Measurements from ENCODE around the gene POC1B.

The POC1B gene

DNA sequence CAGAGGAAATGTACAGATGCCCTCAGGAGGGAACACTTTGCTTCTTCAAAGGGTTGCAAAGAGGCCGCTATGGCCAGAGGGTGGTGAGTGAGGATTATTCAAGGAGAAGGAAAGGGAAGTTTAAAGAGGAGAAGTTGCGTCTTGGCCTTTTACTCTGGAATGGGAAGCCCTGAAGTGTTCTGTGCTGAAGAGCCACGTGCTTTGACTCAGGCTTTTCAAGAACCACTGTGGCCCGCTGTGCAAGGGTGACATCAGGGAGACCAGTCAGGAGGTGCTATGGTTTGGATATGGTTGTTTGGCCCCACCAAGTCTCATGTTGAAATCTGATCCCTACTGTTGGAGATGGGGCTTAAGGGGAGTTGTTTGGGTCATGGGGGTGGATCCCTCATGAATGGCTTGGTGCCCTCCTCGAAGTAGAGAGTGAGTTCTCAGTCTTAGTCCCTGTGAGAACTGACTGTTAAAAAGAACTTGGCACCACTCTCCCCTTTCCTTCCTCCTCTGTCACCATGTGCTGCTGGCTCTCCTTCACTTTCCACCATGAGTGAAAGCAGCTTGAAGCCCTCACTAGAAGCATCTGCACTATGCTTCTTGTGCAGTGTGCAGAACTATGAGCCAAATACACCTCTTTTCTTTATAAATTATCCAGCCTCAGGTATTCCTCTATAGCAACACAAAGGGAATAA, 107.5 kb downstream of the POC1B start:
- DNase-seq (ENCODE audit: low spot score), result no peak

DNA sequence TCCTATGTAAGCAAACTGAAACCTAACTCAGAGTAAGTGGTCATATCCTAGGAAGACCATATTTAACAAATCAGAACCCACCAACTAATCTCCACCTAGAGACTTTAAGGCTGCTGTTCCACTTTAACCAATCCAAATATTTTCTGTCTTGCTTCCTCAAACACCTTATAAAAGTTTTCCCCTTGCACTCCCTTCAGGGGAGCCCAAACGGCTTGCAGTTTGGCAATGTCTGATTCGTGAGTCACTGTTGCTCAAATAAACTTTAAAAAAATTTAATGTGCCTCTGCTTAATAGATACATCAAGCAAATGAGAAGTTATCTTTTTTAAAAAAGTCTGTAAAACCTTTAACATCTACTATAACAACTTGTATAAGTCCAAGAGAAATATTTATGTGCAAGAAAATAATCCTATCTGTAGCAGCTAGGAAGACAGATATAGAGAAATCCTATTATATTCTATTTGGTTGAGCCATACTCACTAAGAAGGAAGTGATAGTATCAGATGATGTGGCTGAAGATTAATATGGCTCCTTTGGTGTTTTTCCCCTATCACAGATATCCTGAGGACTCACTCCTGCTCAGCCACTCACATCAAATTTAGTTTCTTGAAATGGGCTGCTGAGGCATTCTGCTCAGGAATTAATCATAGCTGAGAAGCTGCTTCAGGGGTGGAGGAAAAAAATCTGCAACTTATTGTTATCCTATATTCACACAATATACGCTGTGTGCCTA, 108.4 kb downstream of the POC1B start:
- no peak for DNase-seq (ENCODE audit: low spot score)

DNA sequence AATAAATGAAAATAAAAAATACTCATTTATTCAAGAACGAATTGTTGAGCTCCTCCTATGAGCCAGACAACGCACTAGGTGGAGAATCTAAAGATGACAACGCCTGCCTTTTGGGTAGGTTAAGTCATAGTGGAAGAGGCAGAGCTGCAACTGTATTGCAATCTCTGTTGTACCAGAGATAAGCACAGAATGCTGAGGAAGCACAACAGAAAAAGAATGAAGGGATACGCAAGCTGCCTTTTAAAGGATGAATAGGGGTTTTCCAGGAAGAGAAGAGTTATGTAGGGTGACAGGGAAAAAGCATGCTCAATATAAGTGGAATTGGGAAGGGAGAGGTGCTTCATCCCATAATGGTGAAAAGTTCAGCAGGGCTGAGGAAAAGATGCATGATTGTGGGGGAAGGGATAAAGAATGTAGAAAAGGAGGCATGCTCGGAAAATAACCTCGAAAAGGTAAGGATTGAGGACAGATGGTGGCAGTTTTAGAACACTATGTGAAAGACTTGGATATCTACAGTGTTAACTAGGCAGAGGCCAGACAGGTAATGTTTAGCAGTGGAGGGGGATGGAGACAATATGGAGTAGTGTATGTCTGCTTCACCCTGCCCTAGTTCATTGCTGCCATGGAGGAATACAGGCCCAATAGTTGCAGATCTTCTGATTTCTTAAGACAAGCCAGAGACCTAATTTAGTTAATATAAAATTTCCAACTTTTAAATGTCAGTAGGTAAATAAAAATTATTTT, 109.6 kb downstream of the POC1B start:
- no peak for DNase-seq (ENCODE audit: low spot score)

DNA sequence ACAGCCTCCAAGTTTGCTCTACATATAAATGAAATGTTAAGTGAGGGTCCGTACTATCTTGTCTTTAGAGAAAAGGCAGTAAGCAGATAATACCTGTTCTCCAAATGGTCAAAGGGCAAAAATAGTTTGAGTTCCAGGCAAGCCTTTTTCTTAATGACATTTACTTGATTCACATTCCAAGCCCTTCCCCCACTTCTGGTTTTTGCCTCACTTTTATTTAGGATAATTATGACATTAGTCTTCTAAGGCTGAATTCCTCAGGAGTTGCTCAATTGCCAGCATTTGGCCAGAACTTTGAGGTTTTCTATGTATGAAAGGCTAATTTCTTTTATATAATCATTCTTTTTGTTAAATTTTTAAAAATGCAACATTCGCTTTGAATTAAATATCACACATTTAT, 111.0 kb downstream of the POC1B start:
- DNase-seq (ENCODE audit: low spot score), result no peak

DNA sequence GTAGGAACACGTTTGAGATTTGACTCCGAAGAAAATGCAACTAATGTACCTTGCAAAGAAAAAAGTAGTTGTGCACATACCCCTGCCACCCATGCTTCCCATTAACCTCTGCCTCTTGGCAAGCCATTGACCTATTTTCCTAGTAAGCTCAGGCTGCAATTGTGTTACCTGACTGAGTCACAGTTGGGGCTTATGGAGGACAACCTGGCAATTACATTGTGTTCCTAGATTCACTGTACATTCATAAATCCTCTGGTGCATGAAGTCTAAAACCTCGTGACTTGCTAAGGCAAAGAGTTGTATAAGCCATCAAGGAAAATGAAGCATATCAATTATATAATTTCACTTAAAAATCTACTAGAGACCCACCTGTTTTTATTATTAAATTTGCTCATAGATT, 111.5 kb downstream of the POC1B start:
- DNase-seq (ENCODE audit: low spot score), result no peak

DNA sequence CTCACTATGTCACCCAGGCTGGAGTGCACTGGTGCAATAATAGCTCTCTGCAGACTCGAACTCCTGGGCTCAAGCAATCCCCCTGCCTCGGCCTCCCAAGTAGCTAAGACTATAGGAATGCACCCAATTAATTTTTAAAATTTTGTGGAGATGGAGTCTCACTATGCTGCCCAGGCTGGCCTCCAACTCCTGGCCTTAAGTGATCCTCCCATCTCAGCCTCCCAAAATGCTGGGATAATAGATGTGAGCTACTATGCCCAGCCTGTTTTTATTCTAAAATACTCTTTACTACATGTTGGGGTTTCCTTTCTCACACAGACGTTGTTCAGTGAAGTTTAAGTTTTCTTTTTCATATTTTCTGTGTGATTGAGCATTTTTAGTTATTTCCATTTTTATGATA, 112.6 kb downstream of the POC1B start:
- no peak for DNase-seq (ENCODE audit: low spot score)

DNA sequence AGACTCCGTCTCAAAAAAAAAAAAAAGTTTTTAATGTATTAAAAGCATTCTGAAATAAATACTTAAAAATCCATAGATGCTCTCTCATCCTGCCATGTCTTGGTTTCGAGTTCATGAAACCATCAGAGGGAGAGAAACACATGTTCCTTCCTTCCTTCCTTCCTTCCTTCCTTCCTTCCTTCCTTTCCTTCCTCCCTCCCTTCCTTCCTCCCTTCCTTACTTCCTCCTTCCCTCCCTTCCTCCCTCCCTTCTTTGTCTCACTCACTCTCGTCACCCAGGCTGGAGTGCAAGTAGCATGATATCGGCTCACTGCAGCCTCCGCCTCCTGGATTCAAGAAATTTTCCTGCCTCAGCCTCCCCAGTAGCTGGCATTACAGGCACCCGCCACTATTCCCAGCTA, 113.2 kb downstream of the POC1B start:
- DNase-seq (ENCODE audit: low spot score), result no peak

DNA sequence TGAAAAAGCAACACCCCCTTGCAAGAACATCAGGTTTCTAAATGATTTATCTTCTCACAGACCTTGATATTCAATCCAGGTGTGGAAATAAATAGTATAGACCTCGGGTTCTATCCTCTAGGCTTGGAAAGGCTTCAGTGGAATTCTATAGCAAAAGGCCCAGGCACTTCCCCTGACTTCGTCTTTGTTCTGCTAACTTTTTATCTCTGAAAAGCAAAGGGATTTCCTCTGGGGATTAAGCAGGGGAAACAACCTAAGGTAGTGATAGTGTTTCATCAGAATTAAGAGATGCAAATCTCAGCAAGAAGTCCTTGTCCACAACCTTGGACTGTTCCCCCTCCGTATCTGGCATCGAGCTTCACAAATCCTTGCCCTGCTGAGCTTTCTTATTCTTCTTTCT, 114.0 kb downstream of the POC1B start:
- no peak for DNase-seq (ENCODE audit: low spot score)

DNA sequence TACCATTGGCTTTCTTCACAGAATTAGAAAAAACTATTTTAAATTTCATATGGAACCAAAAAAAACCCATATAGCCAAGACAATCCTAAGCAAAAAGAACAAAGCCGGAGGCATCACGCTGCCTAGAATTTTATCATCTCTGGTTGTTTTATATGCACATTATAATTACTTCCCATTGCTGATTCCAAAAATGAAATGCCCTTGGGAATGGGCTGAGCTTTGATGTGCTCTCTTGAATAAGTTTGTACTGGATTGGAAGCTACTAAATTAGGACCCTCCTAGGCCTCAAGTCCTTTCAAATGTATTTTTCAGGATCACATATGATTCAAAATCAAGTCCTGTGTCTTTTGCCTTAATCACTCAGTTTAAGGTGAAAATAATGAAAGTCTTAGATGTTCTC, 114.6 kb downstream of the POC1B start:
- no peak for DNase-seq (ENCODE audit: low spot score)

DNA sequence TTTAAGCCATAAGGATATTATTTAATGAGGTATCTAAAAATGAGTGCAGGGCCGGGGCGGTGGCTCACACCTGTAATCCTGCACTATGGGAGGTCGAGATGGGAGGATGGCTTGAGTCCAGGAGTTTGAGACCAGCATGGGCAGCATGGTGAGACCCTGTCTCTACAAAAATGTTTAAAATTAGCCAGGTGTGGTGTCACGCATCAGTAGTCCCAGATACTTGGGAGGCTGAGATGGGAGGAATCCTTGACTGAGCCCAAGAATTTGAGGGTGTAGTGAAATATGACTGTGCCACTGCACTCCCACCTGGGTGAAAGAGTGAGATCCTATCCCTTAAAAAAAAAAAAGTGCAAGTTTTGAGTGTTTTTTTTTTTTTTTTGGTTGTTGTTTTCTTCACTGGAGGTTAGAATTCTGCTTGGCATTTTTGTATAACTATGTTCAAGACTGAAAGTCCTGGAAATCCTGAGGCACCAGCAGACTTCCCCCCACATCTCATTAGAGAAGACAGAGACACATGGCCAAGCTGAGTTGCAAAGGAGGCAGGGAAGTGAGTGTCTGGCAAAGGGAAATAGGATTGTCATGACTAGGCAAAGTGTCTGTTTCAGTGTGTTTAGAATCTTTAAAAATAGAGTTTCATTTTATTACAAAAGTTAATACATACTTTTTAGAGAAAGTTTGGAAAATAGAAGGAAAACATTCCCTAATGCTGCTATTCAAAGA, 120.1 kb downstream of the POC1B start:
- DNase-seq (ENCODE audit: low spot score), result no peak

DNA sequence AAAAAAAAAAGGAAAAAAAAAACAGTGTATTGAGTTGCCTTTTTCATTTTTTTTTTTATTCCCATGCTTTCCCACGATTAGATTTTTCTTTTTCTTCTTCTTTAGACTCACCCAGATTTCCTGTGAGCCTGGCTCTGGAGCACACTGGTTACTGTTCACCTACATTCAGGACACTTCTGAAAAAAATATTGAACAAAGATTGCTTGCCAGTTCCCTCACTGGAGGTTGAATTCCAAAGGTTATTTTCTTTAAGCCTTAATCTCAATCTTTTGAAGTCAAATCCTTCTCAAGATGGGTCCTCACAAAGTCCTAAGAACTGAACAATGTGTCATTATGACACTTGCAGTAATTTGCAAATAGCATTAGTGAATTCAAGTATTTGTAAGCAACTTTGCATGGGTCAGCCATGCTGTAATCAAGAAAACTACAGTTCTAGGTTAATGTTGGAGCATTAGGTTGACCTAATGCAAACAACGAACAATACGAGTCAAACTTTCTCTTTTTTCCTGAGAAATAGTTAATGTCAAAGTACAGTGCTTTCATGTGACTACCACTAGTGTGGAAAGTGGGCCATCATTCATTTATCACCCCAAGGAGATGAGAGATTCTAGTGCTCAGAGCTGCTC, 124.3 kb downstream of the POC1B start:
- DNase-seq (ENCODE audit: low spot score), result no peak

DNA sequence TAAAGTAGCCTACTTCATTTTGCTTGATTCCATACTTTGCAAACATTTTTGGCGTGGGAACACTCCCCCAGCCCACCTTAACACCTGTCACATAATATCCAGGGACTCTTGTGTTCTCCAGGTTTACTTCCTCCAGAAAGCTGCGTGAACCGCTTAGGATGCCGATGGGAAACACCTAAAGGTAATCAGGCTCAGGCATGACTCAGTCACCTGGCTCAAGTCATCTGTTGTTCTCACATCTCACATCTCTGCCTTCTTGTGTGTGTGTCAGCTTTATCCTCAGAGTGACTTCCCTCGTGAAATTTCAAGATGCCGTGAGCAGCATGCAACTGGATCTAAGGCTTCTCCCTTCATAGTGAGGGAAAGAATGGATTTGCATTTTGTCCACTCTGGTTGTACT, 125.4 kb downstream of the POC1B start:
- DNase-seq (ENCODE audit: low spot score), result no peak

DNA sequence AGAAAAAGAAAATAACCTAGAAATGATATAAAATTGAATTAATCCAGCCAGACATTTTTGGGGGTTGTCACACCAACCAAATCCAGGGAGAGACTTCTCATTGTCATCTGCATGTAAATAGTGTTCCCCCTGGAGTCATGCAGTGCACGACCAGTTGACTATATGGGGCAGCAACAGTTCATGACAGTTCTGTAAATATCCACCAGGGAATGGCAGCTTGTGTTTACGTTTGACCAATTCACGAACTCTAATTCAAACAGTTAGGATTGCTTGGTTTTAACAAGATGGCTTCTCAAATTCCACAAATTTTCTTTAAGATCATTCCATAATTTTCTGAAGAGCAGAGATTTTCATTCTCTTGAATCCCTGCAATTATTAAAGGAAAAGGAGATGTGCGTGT, 130.1 kb downstream of the POC1B start:
- DNase-seq (ENCODE audit: low spot score), result no peak

DNA sequence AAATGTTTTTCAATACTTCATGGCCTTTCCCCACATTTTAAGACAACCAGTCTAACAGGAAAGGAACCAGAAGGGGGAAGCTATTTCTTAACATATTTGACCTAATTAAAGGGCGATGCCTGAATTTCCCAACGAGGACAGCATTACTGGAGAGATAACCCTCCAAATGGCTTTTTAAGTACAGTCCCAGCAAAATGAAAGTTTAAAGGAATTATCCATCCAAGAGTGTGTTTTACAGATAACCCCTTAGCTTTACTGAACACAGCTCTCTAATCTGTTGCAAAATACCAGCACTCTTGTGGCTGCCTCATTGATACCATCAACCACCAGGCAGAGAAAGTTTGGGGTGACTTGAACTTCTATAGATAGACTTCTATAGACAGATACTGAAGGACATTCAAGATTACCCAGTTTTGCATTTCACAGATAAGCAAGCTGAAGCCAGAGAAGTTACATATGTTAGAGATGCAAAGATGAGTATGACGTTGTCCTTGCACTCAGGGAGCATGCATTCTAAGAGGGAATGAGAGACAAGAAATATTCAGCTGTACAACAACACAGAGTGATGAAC, 132.2 kb downstream of the POC1B start:
- peak; percentile 48 for DNase-seq (ENCODE audit: low spot score)

DNA sequence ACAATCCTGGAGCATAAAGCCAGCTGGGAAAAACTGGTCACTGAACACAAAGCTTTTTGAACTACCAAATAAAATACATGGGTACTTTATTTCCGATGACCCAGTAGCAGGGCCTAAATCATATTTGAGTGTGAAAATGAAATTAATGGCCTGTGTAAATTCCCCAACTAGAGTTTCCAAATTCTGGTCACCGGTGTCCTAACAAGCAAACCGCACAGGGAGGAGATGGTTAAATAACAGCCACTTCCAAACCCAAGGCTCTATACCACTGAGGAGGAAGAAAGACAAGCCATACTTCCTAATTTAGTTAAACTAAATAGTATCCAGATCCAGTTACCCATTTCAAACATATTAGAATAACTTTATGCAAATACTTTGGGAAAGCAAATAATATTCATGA, 133.5 kb downstream of the POC1B start:
- no peak for DNase-seq (ENCODE audit: low spot score)

DNA sequence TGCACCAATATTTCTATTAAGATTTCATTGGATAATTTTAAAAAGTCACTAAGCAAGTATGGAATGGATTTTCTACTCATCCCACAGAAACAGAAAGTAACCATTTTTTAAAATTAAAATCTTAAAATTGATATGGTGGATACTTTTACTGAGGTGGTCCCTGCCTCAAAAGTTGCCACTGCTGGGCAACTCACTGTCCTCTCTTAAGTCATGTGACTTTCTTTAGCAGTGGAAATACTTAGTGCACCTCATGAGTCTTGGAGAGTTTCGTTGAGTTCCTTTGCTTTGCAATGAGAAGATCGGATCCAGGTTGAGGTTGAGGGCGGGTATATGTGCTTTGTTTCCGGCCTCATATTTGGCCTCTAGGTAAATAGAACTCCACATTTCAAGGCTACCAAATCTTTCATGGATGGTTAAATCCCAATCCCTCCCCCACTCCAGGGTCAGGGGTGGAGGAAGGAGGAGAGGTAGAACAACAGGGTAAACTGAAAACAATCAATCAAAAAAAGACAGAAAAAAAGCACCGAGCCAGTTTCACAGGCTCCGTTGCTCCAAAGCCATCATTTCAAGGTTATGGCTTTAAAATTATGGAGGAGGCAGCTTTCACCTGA, 134.0 kb downstream of the POC1B start:
- DNase-seq (ENCODE audit: low spot score), result no peak

DNA sequence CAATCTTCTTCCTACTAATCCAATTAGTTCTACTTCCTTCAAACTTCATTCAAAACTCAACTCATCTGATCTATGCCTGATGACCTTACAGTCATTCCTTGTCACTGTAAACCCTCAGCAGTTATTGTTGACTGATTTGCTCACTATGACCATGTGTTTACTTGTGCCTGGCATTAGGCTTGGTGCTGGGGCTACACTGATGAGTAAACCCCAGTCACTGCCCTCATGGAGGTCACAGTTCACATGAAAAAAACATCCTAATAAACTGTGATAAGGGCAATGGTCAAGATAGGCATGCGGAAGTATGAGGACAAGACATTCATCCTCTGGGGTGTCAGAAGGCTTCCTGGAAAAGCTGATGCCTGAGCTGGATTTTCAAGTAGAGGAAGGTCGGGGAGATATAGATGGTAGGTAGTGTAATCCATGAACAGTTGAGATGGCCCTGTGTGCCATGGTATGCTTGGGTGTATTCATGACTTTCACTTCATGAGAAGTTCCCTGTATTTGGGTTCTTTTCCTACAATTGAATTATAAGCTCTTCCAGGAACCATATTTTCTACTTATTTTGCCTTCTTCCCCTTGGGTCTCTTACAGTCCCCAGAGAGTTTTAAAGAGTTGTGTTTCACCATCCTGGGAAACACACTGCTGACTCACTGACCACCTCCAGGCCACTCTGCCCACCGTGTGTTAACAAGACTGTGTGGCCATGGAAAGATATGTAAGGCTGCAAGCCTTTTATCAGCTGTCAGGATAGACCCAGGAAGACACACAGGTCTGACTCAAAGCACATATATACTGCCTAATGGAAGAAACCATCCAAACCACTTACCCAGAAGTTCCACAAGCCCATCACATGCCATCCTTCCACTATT, 134.8 kb downstream of the POC1B start:
- DNase-seq (ENCODE audit: low spot score), result no peak

DNA sequence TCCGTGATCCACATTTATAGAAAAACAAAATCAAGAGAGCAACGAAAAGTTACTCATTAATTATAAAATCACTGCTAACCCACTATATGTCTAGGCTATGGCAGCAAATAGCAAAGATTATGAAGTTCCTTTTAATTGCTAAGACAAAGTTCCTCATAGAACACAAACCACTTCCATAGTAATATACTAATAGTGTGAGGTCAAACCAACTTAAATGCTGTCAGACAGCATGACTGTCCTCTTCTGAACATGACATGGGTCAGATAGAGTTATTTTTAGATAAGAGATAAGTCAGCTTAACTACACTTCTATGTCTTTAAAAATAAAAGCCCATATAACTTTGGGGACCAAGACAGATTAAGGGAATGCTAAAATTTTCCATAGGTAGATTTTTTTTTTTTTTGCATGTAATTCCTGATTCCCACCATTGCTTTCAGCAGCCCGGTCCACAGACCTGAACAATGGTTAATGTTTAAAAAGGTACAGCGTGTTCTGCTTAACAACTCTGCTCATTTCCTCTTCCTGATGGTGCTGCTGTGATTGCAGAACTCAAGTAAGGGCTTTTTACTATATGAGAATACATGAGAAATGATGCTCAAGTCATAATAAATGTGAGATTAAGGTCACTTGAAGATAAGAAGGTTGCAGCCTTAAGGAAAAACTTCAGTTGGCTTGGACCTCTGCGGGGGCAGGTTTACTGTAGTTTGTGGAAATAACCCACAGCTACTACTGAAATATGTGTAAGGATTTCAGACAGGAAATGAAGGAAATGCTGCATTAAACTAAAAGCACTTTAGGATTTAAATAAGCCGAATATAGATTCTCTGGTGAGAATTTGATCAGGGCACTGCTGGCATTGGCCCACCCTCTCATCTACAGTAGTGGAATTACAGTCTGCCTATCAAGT, 135.8 kb downstream of the POC1B start:
- no peak for DNase-seq (ENCODE audit: low spot score)

DNA sequence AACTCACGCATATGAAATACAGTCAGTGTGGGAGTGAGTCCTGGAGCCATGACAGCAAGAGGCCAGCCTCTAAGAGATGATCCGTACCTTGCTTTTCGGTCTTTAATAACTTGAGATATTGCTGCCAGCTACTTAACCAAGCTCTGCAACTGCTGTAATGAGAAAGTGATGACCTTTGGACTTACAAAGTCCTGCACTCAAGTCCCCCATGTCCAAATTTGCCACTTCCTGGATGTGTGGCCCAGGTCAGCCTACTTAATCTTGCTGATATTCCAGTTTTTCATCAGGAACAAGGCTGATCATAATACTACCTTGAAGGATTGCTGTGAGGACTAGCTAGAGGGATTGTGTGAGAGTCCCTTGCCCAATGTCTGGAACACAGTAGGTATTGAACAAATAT, 139.7 kb downstream of the POC1B start:
- DNase-seq (ENCODE audit: low spot score), result no peak
